ENCODE data around the gene ARRDC5.

Gene ARRDC5

DNA sequence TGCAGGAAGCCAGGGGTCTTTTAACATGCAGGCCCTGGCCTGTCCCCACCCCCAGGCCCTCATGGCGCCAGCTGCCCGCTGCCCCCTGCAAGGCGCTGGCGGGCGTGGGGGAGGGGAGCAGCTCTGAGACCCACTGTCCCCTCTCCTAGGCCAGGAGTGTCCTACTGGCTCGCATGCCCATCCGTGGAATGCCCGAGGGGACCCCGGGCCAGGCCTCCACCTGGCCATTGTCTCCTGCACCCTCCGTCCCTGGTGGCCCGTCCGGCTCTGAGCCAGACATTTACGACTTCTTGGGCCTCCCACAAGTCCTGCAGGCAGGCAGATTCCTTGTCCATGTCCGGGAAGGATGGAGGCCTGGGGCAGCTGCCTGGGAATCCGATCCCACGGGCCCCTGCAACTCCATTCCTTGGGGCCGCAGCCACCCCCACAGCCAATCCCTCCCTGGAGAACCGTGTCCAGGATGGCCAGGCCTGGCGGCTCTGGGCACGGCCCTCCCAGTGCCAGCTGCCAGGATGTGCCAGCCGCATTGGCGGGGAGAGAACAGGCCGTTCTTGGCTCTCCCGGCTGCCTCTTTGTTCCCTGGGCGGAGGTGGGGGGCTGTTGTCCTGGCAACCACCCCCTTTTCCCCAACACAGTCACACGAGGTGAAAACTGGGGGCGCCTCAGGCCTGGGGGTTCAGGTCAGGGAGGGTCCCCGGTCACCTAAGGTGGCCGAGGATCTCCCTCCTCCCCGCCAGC lies 24.8 kb downstream of the ARRDC5 start:
- TF ChIP-seq, protein P1, sequence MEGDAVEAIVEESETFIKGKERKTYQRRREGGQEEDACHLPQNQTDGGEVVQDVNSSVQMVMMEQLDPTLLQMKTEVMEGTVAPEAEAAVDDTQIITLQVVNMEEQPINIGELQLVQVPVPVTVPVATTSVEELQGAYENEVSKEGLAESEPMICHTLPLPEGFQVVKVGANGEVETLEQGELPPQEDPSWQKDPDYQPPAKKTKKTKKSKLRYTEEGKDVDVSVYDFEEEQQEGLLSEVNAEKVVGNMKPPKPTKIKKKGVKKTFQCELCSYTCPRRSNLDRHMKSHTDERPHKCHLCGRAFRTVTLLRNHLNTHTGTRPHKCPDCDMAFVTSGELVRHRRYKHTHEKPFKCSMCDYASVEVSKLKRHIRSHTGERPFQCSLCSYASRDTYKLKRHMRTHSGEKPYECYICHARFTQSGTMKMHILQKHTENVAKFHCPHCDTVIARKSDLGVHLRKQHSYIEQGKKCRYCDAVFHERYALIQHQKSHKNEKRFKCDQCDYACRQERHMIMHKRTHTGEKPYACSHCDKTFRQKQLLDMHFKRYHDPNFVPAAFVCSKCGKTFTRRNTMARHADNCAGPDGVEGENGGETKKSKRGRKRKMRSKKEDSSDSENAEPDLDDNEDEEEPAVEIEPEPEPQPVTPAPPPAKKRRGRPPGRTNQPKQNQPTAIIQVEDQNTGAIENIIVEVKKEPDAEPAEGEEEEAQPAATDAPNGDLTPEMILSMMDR (conservative IDR thresholded peaks at IDR 0.05; ENCODE audit: low read depth, low read length): no peak
- DNase-seq (ENCODE audit: low read depth): no peak
- H3K4me3 ChIP-seq (ENCODE audit: low read length): no peak overlapping the region

DNA sequence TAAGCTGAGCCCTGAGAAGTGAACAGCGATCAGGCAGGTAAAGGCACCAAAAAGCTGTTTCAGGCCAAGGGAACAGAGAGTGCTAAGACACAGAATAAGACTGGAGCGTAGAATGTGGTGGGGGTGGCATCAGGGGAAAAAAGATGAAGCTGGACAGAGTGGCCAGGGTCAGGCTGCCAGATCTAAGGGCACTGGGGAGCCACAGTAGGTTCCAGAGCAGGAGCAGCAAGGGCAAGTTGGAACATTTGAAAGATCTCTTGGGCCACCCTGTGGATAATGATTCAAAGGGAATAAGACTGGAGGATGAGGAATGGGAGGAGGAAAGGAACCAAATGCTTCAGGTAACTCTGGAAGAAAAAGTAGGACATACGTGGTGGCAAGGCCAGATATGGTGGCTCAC lies 28.8 kb downstream of the ARRDC5 start:
- no peak overlapping the region for H3K4me3 ChIP-seq (ENCODE audit: low read length)
- DNase-seq (ENCODE audit: low read depth): no peak
- TF ChIP-seq, protein P1 (conservative IDR thresholded peaks at IDR 0.05; ENCODE audit: low read depth, low read length): no peak

DNA sequence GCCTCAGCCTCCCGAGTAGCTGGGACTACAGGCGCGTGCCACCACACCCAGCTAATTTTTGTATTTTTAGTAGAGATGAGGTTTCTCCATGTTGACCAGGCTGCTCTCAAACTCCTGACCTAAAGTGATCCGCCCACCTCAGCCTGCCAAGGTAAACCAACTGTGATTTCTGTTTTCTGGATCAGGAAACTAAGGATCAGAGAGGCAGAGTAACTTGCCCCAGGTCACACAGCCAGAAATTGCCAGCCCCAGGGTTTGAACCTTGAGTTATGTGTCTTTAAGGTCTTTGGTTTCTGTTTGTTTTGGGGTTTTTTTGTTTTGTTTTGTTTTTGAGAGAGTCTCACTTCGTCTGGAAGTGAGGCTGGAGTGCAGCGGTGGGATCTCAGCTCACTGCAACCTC lies 31.0 kb downstream of the ARRDC5 start:
- H3K4me3 ChIP-seq (ENCODE audit: low read length): no peak overlapping the region
- DNase-seq (ENCODE audit: low read depth): no peak
- TF ChIP-seq, protein P1 (conservative IDR thresholded peaks at IDR 0.05; ENCODE audit: low read depth, low read length): no peak

DNA sequence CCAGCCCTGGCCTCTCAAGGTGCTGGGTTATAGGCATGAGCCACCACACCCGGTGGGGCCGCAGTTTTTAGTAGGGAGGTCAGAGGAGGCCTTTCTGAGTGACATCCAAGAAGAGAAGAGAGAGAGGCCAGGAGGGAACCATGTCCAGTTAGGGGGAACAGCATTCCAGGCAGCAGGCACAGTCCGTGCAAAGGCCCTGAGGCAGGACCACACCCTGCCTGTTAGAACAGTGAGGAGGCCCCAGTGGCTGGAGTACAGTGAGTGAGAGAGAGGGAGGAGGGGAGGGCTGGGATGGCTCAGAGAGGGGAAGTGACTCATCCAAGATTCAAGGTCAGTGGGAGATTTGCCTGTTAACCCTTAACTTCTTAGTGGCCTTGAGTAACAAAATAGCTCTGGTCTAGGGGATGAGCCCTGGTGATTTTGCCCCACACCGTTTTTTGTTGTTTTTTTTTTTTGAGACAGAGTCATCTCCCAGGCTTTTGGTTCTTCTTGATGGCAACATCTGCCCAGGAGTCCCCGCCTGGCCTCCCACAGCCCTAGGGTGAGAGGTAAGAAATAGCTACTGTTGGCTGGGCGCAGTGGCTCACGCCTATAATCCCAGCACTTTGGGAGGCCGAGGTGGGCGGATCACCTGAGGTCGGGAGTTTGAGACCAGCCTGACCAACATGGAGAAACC lies 32.5 kb downstream of the ARRDC5 start:
- DNase-seq (ENCODE audit: low read depth): peak; percentile 40
- TF ChIP-seq, protein P1 (conservative IDR thresholded peaks at IDR 0.05; ENCODE audit: low read depth, low read length): no peak

DNA sequence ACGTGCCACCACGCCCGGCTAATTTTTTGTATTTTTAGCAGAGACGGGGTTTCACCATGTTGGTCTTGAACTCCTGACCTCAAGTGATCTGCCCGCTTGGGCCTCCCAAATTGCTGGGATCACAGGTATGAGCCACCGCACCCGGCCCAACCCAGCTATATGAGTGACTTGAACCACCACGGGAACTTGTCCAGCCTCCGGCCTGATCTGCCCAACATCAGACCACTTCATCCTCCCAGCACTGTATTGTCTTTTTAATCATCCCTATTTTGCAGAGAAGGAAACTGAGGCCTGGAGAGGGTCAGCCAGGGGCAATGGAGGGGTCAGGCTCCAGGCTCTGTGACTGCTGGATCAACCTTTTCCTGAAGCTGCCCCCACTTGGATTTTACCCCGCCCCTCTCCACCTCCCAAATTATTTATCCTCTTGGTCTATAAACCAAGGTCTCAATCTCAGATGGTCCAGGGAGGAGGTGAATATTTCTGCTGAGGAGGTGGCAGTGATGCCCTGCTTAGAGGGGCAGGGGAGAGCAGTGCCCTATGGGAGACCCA lies 34.3 kb downstream of the ARRDC5 start:
- DNase-seq (ENCODE audit: low read depth): no peak
- TF ChIP-seq, protein P1 (conservative IDR thresholded peaks at IDR 0.05; ENCODE audit: low read depth, low read length): no peak
- H3K4me3 ChIP-seq (ENCODE audit: low read length): no peak overlapping the region

More for the DNA sequence above, 32.5 kb downstream of the ARRDC5 start:
- no peak overlapping the region for H3K4me3 ChIP-seq (ENCODE audit: low read length)

DNA sequence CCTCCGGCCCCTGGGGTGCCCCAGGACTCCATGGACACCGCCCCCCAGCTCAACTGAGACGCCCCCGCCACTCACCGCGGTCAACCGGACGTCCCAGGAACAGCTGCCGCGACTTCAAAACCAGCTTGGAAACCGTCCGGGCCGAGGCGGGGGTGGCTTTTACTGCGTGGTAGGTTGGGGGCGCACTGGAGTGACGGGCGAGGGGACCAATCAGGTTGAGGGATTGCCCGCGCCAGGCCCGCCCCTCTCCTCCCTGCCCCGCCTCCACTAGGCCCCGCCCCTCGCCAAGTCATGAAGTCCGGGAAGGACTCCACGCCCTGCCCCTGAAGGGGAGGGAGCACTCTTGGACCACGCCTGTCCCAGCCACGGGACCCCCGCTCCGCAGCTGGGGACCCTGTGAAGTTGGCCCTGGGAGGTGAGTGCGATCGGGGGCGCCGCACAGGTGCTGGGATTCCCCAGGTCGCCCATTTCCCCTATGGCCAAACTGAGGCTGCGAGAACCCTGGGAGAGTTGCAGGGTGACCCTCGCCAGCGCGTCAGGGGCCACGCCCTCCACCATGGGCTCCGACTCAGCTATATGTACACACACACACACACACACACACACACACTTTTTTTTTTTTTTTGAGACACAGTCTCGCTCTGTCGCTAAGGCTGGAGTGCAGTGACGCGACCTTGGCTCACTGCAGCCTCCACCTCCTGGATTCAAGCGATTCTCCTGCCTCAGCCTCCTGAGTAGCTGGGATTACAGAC lies 35.0 kb downstream of the ARRDC5 start, which contains the start of gene PLIN3:
Gene PLIN3 (minus strand): TSS at position 134 of the 752 bp plus-strand sequence. CDS start 6,273 bp downstream, outside the sequence.
- TF ChIP-seq, protein P1 (conservative IDR thresholded peaks at IDR 0.05; ENCODE audit: low read depth, low read length): no peak
- peak within 1 kb of the TSS; percentile 86 for H3K4me3 ChIP-seq (ENCODE audit: low read length)
- peak; percentile 63 for DNase-seq (ENCODE audit: low read depth)

Data from retinal pigment epithelial cell (primary cell).